ENCODE measurements around the gene NME7. TPM values are rescaled to one million over a fixed set of nuclear protein-coding genes. Genes with fewer than 3 reads are reported as not detected.

The NME7 gene
- total RNA-seq, 1 experiment from 2014 or later = 13.2 TPM

GRCh38 chr1:169151338-169151837 lies 216.2 kb downstream of the NME7 start:
- Histone ChIP-seq H3K23ac (ENCODE audit: insufficient read length, low read depth, low read length) (no peak overlapping the region), H3K27me3 (ENCODE audit: insufficient read depth, low read length) (no peaks in the 10 kb centered on the region), H3K27ac (ENCODE audit: insufficient read length, low read depth, low read length) (no peak overlapping the region), H3K9me3 (ENCODE audit: control insufficient read depth, low read depth, low read length) (no peaks in the 10 kb centered on the region), H2BK5ac (ENCODE audit: insufficient read length, low read length) (no peak overlapping the region), H3K4me1 (ENCODE audit: insufficient read depth, low read length) (no peaks in the 10 kb centered on the region), H3K79me1 (ENCODE audit: insufficient read depth, low read depth, low read length, poor library complexity, severe bottlenecking) (no peaks in the 10 kb centered on the region), H3K23me2 (ENCODE audit: insufficient read length, low read depth, low read length, poor library complexity, severe bottlenecking) (no peaks in the 10 kb centered on the region), H4K8ac (replicated peaks; ENCODE audit: insufficient read length, low read depth, low read length) (no peak overlapping the region), H2AFZ (ENCODE audit: low read length) (no peak overlapping the region), H3K9ac (ENCODE audit: extremely low read depth, insufficient read length, low read length) (no peak overlapping the region), H3K14ac (ENCODE audit: insufficient read depth, low read length) (no peak overlapping the region), H2BK20ac (ENCODE audit: low read depth, low read length, poor library complexity, severe bottlenecking) (no peak overlapping the region), H3K4me2 (ENCODE audit: insufficient read depth, insufficient read length, low read length) (no peak overlapping the region), H4K5ac (ENCODE audit: insufficient read length, low read depth, low read length) (no peak overlapping the region), H3K4ac (ENCODE audit: low read depth, low read length) (no peak overlapping the region), H2AK5ac (ENCODE audit: insufficient read length, low read length) (no peak overlapping the region), H3T11ph (ENCODE audit: low read length) (no peak overlapping the region), H4K91ac (ENCODE audit: insufficient read length, low read depth, low read length) (no peak overlapping the region), H2BK120ac (ENCODE audit: low read depth, low read length, poor library complexity, severe bottlenecking) (no peak overlapping the region), H2BK15ac (ENCODE audit: low read depth, low read length) (no peak overlapping the region), H3K56ac (ENCODE audit: insufficient read length, low read depth, low read length) (no peak overlapping the region), H3K18ac (ENCODE audit: insufficient read length, low read depth, low read length) (no peak overlapping the region), H4K20me1 (ENCODE audit: control insufficient read depth, insufficient read depth, insufficient read length) (no peaks in the 10 kb centered on the region), H2BK12ac (ENCODE audit: insufficient read length, low read depth, low read length) (no peak overlapping the region), H3K79me2 (ENCODE audit: insufficient read depth, low read length) (no peaks in the 10 kb centered on the region)
- no CpG with 5 or more reads among the region's 5 CpGs for WGBS (ENCODE audit: extremely low coverage, insufficient read length, low lambda C conversion rate)
- peaks cover 3% of the 10 kb centered on the region in 2 experiments; a peak in 1 of 4 replicates for H3K4me1 Mint-ChIP-seq
- TF ChIP-seq CTCF (conservative IDR thresholded peaks at IDR 0.05) = no peak
- H3K9me3 Mint-ChIP-seq = no peaks in the 10 kb centered on the region
- no peak for DNase-seq
- H3K27me3 Mint-ChIP-seq (ENCODE audit: low read depth) = no peaks in the 10 kb centered on the region
- no peak overlapping the region; a peak in 2 of 7 replicates for H3K27ac Mint-ChIP-seq
- H3K36me3 Mint-ChIP-seq (ENCODE audit: insufficient read depth in 1 of 3, low read depth in 3 of 3) = no peaks in the 10 kb centered on the region
- no peak overlapping the region for H3K4me3 Mint-ChIP-seq

Measured in H9 (cell line).